AG09309 (cell line): ENCODE measurements around the gene L3MBTL4.

Source experiments
- DNase-seq: peaks from one replicate; pipeline ENCODE4 v3.0.0-alpha.2; 2010; ENCODE audit warnings: low read depth
- H3K4me3 ChIP-seq: 2 replicates; pipeline ENCODE4 v1.5.1; 2011; ENCODE audit warnings: mild to moderate bottlenecking, low read depth, low read length, moderate library complexity; ENCODE audit not compliant: control insufficient read depth
- CTCF ChIP-seq: IDR thresholded peaks from 2 replicates; pipeline ENCODE4 v1.5.1; 2011; ENCODE audit warnings: mild to moderate bottlenecking, low read depth, low read length, inconsistent platforms; ENCODE audit not compliant: insufficient read depth, control insufficient read depth; ENCODE audit errors: missing control alignments

Gene L3MBTL4

GRCh38 chr18:5998166-5998881, 416.4 kb downstream of the L3MBTL4 start:
- no peak for DNase-seq
- TF ChIP-seq CTCF: no peak
- H3K4me3 ChIP-seq: no peak overlapping the region

- DNase-seq: no peak
- TF ChIP-seq CTCF: no peak
- H3K4me3 ChIP-seq: no peak overlapping the region
Observed at GRCh38 chr18:5997361-5997760, 417.4 kb downstream of the L3MBTL4 start.

GRCh38 chr18:5995626-5996025, 419.1 kb downstream of the L3MBTL4 start:
- no peak overlapping the region for H3K4me3 ChIP-seq
- no peak for TF ChIP-seq CTCF
- no peak for DNase-seq

GRCh38 chr18:5993938-5994337, 420.8 kb downstream of the L3MBTL4 start:
- no peak for TF ChIP-seq CTCF
- DNase-seq: no peak
- no peak overlapping the region for H3K4me3 ChIP-seq

- TF ChIP-seq CTCF: no peak
- no peak for DNase-seq
- H3K4me3 ChIP-seq: no peak overlapping the region
Observed at GRCh38 chr18:5992381-5992780, 422.3 kb downstream of the L3MBTL4 start.

GRCh38 chr18:5987249-5987648, 427.5 kb downstream of the L3MBTL4 start:
- H3K4me3 ChIP-seq: no peak overlapping the region
- no peak for TF ChIP-seq CTCF
- no peak for DNase-seq
